Activated gamma-delta T cell (primary cell): ENCODE measurements around the gene YES1.
"Not testable (repeated sequence)": the region's sequence is repeated elsewhere in the genome, so short reads cannot be mapped to it uniquely, and the experiment has no call there.

Experiments
- DNase-seq: peaks from one replicate; lab custom pipeline; 2025; lab: John Stamatoyannopoulos, UW

The YES1 gene

GRCh38 chr18:784470-785172 lies 27.4 kb downstream of the YES1 start:
- DNase-seq: no peak

GRCh38 chr18:778194-778927 lies 33.7 kb downstream of the YES1 start:
- DNase-seq: no peak

GRCh38 chr18:777021-777420 lies 35.0 kb downstream of the YES1 start:
- DNase-seq: no peak

GRCh38 chr18:776044-776443 lies 36.0 kb downstream of the YES1 start:
- not testable (repeated sequence) for DNase-seq

GRCh38 chr18:774811-775210 lies 37.2 kb downstream of the YES1 start:
- no peak for DNase-seq

- no peak for DNase-seq
These were observed 37.9 kb downstream of the YES1 start for GRCh38 chr18:773980-774624.

GRCh38 chr18:770583-770961 lies 41.5 kb downstream of the YES1 start:
- no peak for DNase-seq

- DNase-seq: no peak
These were observed 44.1 kb downstream of the YES1 start for GRCh38 chr18:767961-768360.

- no peak for DNase-seq
These were observed 44.8 kb downstream of the YES1 start for GRCh38 chr18:767084-767882.

GRCh38 chr18:766550-766860 lies 45.5 kb downstream of the YES1 start:
- no peak for DNase-seq

- no peak for DNase-seq
These were observed 46.1 kb downstream of the YES1 start for GRCh38 chr18:765764-766549.

GRCh38 chr18:759864-760263 lies 52.2 kb downstream of the YES1 start:
- not testable (repeated sequence) for DNase-seq

- no peak for DNase-seq
These were observed 56.5 kb downstream of the YES1 start for GRCh38 chr18:755506-755905.

- DNase-seq: no peak
These were observed 57.4 kb downstream of the YES1 start for GRCh38 chr18:754656-755055.

GRCh38 chr18:750456-750855 lies 61.6 kb downstream of the YES1 start:
- DNase-seq: no peak

GRCh38 chr18:744832-745597 lies 67.0 kb downstream of the YES1 start:
- DNase-seq: no peak

- no peak for DNase-seq
These were observed 70.0 kb downstream of the YES1 start for GRCh38 chr18:741931-742512.

GRCh38 chr18:732371-732770 lies 79.7 kb downstream of the YES1 start:
- no peak for DNase-seq

GRCh38 chr18:731185-731584 lies 80.9 kb downstream of the YES1 start:
- no peak for DNase-seq

GRCh38 chr18:730692-731091 lies 81.3 kb downstream of the YES1 start:
- no peak for DNase-seq
